ENCODE measurements around the gene AP2A2. TPM values are rescaled to one million over a fixed set of nuclear protein-coding genes. Genes with fewer than 3 reads are reported as not detected.

AP2A2 gene
- total RNA-seq, 1 experiment from 2014 or later: 47.1 TPM

GRCh38 chr11:904380-904779 lies 21.3 kb upstream of the AP2A2 start:
- CTCF ChIA-PET: no interaction called here
- H3K4me1 Mint-ChIP-seq: peaks cover 2% of the 10 kb centered on the region; the same call in 1 of the 2 replicates
- POLR2A ChIA-PET: no interaction called here

More at GRCh38 chr11:904380-904779, 21.3 kb upstream of the AP2A2 start:
- peaks cover 46% of the 10 kb centered on the region for H3K36me3 Mint-ChIP-seq
- H3K27me3 Mint-ChIP-seq (ENCODE audit: low read depth): no peaks in the 10 kb centered on the region
- no peak overlapping the region for H3K4me3 Mint-ChIP-seq
- TF ChIP-seq ZNF423 (CRISPR knock-in tag; IDR thresholded peaks at IDR 0.05) (no peak), ZNF532 (CRISPR knock-in tag; IDR thresholded peaks at IDR 0.05; ENCODE audit: borderline replicate concordance) (no peak), HMGXB4 (CRISPR knock-in tag; IDR thresholded peaks at IDR 0.05) (no peak), SMAD3 (CRISPR knock-in tag; IDR thresholded peaks at IDR 0.05; ENCODE audit: borderline replicate concordance) (no peak), ZNF317 (CRISPR knock-in tag; IDR thresholded peaks at IDR 0.05; ENCODE audit: borderline replicate concordance, low read depth) (no peak), ZNF416 (CRISPR knock-in tag; IDR thresholded peaks at IDR 0.05) (no peak), IRF2 (CRISPR knock-in tag; IDR thresholded peaks at IDR 0.05; ENCODE audit: borderline replicate concordance, low read depth) (no peak), ZNF512 (CRISPR knock-in tag; IDR thresholded peaks at IDR 0.05; ENCODE audit: borderline replicate concordance) (no peak), TCF7 (CRISPR knock-in tag; IDR thresholded peaks at IDR 0.05; ENCODE audit: low read depth) (no peak), ZSCAN18 (CRISPR knock-in tag; IDR thresholded peaks at IDR 0.05) (no peak), NR3C1 (CRISPR knock-in tag; conservative IDR thresholded peaks at IDR 0.05; ENCODE audit: low read depth) (no peak), CREB1 (CRISPR knock-in tag; IDR thresholded peaks at IDR 0.05) (no peak), IRF1 (CRISPR knock-in tag; IDR thresholded peaks at IDR 0.05) (no peak), MLX (CRISPR knock-in tag; IDR thresholded peaks at IDR 0.05) (no peak), FOXP4 (CRISPR knock-in tag; IDR thresholded peaks at IDR 0.05) (no peak), PRDM15 (CRISPR knock-in tag; IDR thresholded peaks at IDR 0.05) (no peak), E2F1 (CRISPR knock-in tag; IDR thresholded peaks at IDR 0.05) (no peak), ETV6 (CRISPR knock-in tag; IDR thresholded peaks at IDR 0.05) (no peak)
- DNase-seq (ENCODE audit: low spot score): no peak
- H3K27ac Mint-ChIP-seq: no peak overlapping the region
- no peak for ATAC-seq
- no peaks in the 10 kb centered on the region for H3K9me3 Mint-ChIP-seq

Data from WTC11 (cell line).